DND-41 (cell line): Measurements from ENCODE around the gene CTNNA3.

Experiments used
- EZH2 ChIP-seq: IDR thresholded peaks from 3 replicates; pipeline ENCODE4 v1.6.1; 2012; ENCODE audit warnings: borderline replicate concordance, low read depth, mild to moderate bottlenecking, moderate library complexity, low read length, inconsistent platforms; ENCODE audit not compliant: severe bottlenecking
- TF ChIP-seq, protein P1 (sequence below): IDR thresholded peaks from 2 replicates; pipeline ENCODE4 v1.5.1; 2012; ENCODE audit warnings: borderline replicate concordance, low read length, moderate library complexity, mild to moderate bottlenecking; ENCODE audit not compliant: poor library complexity, severe bottlenecking; ENCODE audit errors: extremely low read depth

DNA sequence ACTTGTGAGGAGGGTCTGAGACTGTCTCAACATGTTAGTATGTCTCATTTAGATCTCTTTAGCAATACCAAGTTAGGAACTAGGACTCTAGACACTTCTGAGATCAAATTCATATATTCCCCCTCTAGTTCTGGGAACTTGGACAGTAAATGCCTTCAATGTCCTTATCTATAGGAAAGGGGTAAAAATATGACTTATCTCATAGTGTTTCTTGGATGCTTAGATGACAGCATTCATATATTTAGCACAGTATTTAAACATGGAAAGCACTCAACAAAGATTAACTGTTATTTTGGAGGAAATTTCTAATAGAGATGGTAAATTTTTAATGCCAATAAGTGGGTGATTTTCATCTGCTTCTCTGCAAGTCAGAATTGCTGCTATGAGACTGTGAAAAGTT is 154.6 kb downstream of the CTNNA3 start:
- TF ChIP-seq, protein P1, sequence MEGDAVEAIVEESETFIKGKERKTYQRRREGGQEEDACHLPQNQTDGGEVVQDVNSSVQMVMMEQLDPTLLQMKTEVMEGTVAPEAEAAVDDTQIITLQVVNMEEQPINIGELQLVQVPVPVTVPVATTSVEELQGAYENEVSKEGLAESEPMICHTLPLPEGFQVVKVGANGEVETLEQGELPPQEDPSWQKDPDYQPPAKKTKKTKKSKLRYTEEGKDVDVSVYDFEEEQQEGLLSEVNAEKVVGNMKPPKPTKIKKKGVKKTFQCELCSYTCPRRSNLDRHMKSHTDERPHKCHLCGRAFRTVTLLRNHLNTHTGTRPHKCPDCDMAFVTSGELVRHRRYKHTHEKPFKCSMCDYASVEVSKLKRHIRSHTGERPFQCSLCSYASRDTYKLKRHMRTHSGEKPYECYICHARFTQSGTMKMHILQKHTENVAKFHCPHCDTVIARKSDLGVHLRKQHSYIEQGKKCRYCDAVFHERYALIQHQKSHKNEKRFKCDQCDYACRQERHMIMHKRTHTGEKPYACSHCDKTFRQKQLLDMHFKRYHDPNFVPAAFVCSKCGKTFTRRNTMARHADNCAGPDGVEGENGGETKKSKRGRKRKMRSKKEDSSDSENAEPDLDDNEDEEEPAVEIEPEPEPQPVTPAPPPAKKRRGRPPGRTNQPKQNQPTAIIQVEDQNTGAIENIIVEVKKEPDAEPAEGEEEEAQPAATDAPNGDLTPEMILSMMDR: no peak
- no peak for TF ChIP-seq EZH2
